IPS-18a (cell line): Measurements from ENCODE around the gene ST3GAL6.
"Not testable (repeated sequence)": the region's sequence is repeated elsewhere in the genome, so short reads cannot be mapped to it uniquely, and the experiment has no call there.

Experiments
- H3K27ac ChIP-seq: one replicate; pipeline ENCODE4 v1.5.1; 2013; ENCODE audit warnings: low read length
- H3K27me3 ChIP-seq: one replicate; pipeline ENCODE4 v1.6.1; 2013; ENCODE audit warnings: mild to moderate bottlenecking, low read length; ENCODE audit not compliant: control insufficient read depth, insufficient read depth
- H3K36me3 ChIP-seq: one replicate; pipeline ENCODE4 v1.6.1; 2013; ENCODE audit warnings: low read depth, low read length; ENCODE audit not compliant: control insufficient read depth
- H3K4me1 ChIP-seq: one replicate; pipeline ENCODE4 v1.6.1; 2013; ENCODE audit warnings: low read depth, low read length; ENCODE audit not compliant: control insufficient read depth
- H3K4me3 ChIP-seq: one replicate; pipeline ENCODE4 v1.5.1; 2013; ENCODE audit warnings: low read length
- H3K9ac ChIP-seq: one replicate; pipeline ENCODE4 v1.6.1; 2013; ENCODE audit warnings: mild to moderate bottlenecking, low read length, moderate library complexity
- H3K9me3 ChIP-seq: one replicate; pipeline ENCODE4 v1.6.1; 2013; ENCODE audit warnings: low read depth, low read length; ENCODE audit not compliant: control insufficient read depth

Gene ST3GAL6

GRCh38 chr3:98829246-98829832, 66.2 kb downstream of the ST3GAL6 start:
- Histone ChIP-seq H3K4me3 (no peak overlapping the region), H3K27ac (no peak overlapping the region), H3K4me1 (no peaks in the 10 kb centered on the region), H3K9ac (no peak overlapping the region), H3K36me3 (no peaks in the 10 kb centered on the region), H3K27me3 (no peaks in the 10 kb centered on the region), H3K9me3 (peaks cover 9% of the 10 kb centered on the region)

GRCh38 chr3:98831060-98831459, 67.9 kb downstream of the ST3GAL6 start:
- not testable (repeated sequence) for H3K9me3 ChIP-seq, H3K4me3 ChIP-seq, H3K36me3 ChIP-seq

GRCh38 chr3:98839846-98840245, 76.7 kb downstream of the ST3GAL6 start:
- Histone ChIP-seq H3K4me3 (no peak overlapping the region), H3K27ac (no peak overlapping the region), H3K27me3 (no peaks in the 10 kb centered on the region), H3K4me1 (no peaks in the 10 kb centered on the region), H3K9ac (no peak overlapping the region), H3K36me3 (no peaks in the 10 kb centered on the region), H3K9me3 (no peaks in the 10 kb centered on the region)

More at GRCh38 chr3:98831060-98831459, 67.9 kb downstream of the ST3GAL6 start:
- not testable (repeated sequence) for H3K27ac ChIP-seq, H3K4me1 ChIP-seq, H3K27me3 ChIP-seq, H3K9ac ChIP-seq

GRCh38 chr3:98843266-98843959, 80.3 kb downstream of the ST3GAL6 start:
- Histone ChIP-seq H3K4me3 (no peak overlapping the region), H3K27ac (no peak overlapping the region), H3K9me3 (no peaks in the 10 kb centered on the region), H3K9ac (no peak overlapping the region), H3K27me3 (no peaks in the 10 kb centered on the region), H3K36me3 (peaks cover 6% of the 10 kb centered on the region), H3K4me1 (no peaks in the 10 kb centered on the region)
